GM19463 (cell line): Measurements from ENCODE around the gene PCDH7.

Experiments used
- ATAC-seq: cut with Tn5 transposase; IDR thresholded peaks from one replicate; pipeline ENCODE4 v1.9.1; 2021; ENCODE audit warnings: mild to moderate bottlenecking, moderate library complexity; ENCODE audit not compliant: unreplicated experiment

PCDH7 gene

GRCh38 chr4:30776451-30776850 lies 56.3 kb downstream of the PCDH7 start:
- ATAC-seq = no peak

- no peak for ATAC-seq
These were observed 56.8 kb downstream of the PCDH7 start for GRCh38 chr4:30776921-30777415.
